ENCODE data around the gene CR1L. TPM values are rescaled to one million over a fixed set of nuclear protein-coding genes. Genes with fewer than 3 reads are reported as not detected.

CR1L gene
- total RNA-seq, 4 donors from 2014 or later = not detected

- DNase-seq (ENCODE audit: low spot score) (no peak), ATAC-seq (ENCODE audit: low FRiP score) (peak; percentile 37)
- TF ChIP-seq CTCF (IDR thresholded peaks at IDR 0.05) = no peak
These were observed 624 bp upstream of the CR1L start for GRCh38 chr1:207644166-207644851.

- no peak for TF ChIP-seq CTCF (IDR thresholded peaks at IDR 0.05)
- no peak for DNase-seq (ENCODE audit: low spot score)
- no peak for ATAC-seq (ENCODE audit: low FRiP score)
These were observed 725 bp downstream of the CR1L start for GRCh38 chr1:207645635-207646081.

DNA sequence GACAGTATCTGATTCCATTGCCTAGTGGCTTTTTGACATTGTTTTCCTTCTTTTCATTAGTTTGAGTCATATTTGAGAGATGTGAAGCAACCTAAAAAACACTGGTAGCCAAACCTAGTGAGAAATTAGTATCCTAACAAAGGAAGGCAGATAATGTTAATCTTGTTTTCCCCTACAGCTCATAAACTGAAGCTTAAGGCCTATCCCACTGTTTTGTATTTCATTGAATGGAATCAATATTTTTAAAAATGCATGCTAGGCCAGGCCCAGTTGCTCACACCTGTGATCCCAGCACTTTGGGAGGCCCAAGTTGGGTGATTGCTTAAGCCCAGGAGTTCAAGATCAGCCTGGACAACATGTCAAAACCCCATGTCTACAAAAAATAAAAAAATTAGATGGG, 1.2 kb downstream of the CR1L start:
- DNase-seq (ENCODE audit: low spot score) (no peak), ATAC-seq (ENCODE audit: low FRiP score) (no peak)
- no peak for TF ChIP-seq CTCF (IDR thresholded peaks at IDR 0.05)

DNA sequence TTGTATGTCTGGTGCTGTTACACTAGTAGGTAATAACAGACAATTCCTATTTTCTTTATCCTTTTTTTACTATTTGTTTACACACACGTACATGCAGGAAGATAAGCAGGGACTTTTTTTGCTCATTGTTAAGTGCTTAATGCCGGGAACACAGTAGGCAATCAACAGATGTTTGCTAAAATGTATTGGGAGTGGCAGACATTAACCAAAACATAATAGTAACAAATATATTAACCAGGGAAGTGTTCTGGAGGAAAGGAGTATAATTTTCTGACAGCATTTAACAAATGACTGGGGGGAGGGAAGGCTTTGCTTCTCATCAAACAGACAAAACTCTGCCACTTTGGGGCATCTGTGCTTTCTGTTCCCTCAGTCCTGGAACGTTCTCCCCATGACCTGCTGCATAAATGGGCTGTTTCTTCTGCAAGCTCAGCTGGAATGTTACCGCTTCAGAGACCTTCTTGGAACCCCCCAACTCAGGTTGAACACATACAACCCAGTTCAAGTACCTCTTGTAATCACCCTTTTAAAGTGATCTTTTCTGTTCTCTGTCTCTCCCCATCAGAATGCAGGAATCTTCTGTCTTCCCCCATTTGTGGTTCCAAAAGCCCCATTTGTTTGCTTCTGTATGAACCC, 2.1 kb downstream of the CR1L start:
- ATAC-seq (ENCODE audit: low FRiP score) (no peak), DNase-seq (ENCODE audit: low spot score) (no peak)
- no peak for TF ChIP-seq CTCF (IDR thresholded peaks at IDR 0.05)

DNA sequence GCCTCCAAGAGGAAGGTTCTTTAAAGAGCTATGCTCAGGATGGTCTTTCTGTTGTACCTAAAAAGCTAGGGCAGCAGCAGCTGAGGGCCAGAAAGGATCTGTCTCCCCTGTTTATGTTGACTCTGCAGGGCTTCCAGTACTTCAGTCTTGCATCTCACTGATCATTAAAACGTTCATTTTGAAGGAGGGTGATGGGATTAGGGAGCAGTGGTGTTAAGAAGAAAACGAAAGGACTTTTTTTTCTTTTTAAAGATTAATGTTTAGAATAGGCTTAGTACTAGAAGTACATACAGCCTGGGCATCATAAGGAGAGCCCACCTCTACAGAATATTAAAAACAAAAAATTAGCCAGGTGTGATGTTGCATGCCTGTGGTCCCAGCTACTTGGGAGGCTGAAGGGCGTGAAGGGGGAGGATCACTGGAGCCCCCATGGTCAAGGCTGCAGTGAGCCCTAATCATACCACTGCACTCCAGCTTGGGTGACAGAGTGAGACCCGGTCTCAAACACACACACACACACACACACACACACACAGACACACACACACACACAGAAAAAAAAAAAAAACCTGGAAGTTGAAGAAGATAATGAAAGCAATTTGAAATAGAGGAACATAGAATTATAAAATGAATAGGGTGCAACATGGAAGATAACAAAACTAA, 2.9 kb downstream of the CR1L start:
- no peak for TF ChIP-seq CTCF (IDR thresholded peaks at IDR 0.05)
- ATAC-seq (ENCODE audit: low FRiP score) (no peak), DNase-seq (ENCODE audit: low spot score) (no peak)

- no peak for TF ChIP-seq CTCF (IDR thresholded peaks at IDR 0.05)
- DNase-seq (ENCODE audit: low spot score) (no peak), ATAC-seq (ENCODE audit: low FRiP score) (no peak)
These were observed 3.6 kb downstream of the CR1L start for GRCh38 chr1:207648334-207649209.

Measured in omental fat pad (tissue), 4 donors.